CD4-positive, alpha-beta T cell treated with Interleukin-2 at 100 ng/mL for 4 hours (primary cell): Measurements from ENCODE around the gene TTC4.

Experiments used
- DNase-seq: peaks from one replicate; pipeline ENCODE4 v3.0.0-alpha.2; 2020; ENCODE audit warnings: low spot score

The TTC4 gene

DNA sequence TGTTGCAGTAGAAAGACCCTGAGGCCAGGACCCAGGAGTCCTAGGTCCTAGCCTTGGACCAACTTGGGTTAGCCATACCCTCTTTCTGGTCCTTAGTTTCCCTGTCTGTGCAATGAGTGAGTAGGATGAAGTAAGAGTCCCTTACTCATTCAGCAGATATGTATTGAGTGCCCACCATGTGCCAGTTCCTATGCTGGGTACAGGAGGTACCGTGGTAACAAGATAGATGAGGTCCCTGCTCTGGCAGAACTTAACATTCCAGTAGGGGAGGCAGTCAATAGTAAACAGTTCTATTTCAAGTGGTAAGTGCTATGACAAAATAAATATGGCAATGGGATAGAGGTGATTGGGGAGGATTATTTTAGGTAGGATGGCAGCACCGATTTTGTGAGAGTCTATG lies 66.9 kb downstream of the TTC4 start:
- no peak for DNase-seq

DNA sequence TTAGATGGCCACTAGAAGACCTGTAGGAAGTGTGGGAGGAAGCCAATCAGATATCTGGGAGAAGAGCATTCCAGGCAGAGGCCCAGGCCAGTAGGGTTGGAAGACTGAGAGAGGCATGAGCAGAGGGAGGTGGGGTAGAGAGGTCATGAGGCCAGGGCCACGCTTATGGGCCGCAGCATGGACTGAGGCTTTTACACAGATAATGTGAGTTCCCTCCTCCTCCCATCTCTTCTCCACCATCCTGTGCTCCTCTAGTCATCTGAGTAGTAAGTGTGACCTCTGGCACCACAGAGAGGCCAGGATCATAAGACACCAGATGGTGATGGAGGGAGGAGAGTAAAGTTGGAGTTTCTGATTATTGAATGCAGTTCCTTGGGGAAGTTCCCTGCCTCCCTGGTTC lies 68.4 kb downstream of the TTC4 start:
- DNase-seq, result no peak

GRCh38 chr1:54786778-54787177 lies 71.1 kb downstream of the TTC4 start:
- DNase-seq, result no peak

DNA sequence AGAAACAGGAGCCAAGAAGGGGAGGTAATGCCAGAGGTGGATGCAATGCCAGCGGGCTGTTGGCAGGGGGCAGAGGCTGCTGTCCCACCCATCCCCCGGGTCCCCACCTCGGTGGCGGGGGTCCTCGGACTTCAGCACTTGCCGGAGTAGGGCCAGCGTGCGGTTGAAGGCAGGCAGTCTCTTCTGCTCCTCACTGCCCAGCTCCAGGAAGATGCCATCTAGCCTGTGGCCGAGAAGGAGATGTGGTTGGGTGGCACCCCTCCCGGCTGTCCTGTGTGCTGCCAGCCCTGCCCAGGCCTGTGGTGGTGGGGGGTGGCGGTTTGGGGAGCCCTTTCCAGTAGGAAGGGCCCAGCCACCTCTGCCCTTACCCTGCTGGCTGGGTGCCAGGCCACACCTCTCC lies 71.9 kb downstream of the TTC4 start:
- DNase-seq, result no peak

GRCh38 chr1:54788459-54788858 lies 72.8 kb downstream of the TTC4 start:
- DNase-seq, result no peak

GRCh38 chr1:54791880-54792522 lies 76.3 kb downstream of the TTC4 start:
- DNase-seq, result peak; percentile 43
